Liver (tissue), 3 donors: ENCODE data around the gene PAFAH1B2.

Experiments
- FOXA1 ChIP-seq: IDR thresholded peaks from 2 replicates; pipeline ENCODE4 v1.6.1; 2016; ENCODE audit warnings: antibody characterized with exemption
- RXRA ChIP-seq, 2 donors: IDR thresholded peaks; 2 replicates each; pipeline ENCODE4 v1.6.1; 2017 to 2018; ENCODE audit warnings: antibody characterized with exemption in 2 of 2, mild to moderate bottlenecking in 1 of 2
- ZBTB33 ChIP-seq: IDR thresholded peaks from 2 replicates; pipeline ENCODE4 v1.6.1; 2016; ENCODE audit warnings: antibody characterized with exemption
- TF ChIP-seq, protein P1 (sequence below): fragments of 150-350 bp; IDR thresholded peaks from 2 replicates; pipeline ENCODE4 v1.5.1; 2017; ENCODE audit warnings: improper control_type of control experiment, low read depth, low read length; ENCODE audit not compliant: missing input control
- donor health status: healthy.
- donor health status: healthy.

DNA sequence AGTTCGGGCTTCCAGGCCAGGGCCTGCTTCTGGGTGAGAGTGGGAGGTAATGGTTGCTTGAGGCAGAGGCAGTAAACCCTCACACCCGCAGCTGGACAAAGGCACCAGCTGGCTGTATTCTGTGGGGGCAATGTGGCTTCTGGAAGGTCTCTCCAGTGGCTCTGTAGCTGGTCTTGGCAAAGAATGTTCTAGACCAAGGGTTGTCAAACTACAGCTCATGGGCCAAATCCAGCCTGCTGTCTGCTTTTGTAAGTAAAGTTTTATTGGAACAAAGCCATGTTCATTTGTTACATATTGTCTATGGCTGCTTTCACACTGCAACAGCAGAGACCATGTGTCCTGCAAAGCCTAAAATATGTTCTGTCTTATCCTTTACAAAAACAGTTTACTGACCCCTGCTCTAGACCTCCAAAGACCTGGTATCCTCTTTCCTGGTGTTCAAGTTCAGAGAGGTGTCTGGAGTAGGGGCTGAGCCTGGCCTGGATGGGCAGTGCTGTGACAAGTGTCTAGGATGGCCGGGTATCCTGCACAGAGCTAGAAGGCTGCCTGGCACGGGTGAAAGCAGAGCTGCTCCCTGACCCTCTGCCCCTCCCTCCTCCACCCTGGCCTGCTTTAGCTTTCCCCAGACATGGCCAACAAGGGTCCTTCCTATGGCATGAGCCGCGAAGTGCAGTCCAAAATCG lies 58.4 kb downstream of the PAFAH1B2 start:
- TF ChIP-seq FOXA1 (no peak), ZBTB33 (no peak), RXRA (IDR thresholded peaks at IDR 0.05) (no peak)
- TF ChIP-seq, protein P1, sequence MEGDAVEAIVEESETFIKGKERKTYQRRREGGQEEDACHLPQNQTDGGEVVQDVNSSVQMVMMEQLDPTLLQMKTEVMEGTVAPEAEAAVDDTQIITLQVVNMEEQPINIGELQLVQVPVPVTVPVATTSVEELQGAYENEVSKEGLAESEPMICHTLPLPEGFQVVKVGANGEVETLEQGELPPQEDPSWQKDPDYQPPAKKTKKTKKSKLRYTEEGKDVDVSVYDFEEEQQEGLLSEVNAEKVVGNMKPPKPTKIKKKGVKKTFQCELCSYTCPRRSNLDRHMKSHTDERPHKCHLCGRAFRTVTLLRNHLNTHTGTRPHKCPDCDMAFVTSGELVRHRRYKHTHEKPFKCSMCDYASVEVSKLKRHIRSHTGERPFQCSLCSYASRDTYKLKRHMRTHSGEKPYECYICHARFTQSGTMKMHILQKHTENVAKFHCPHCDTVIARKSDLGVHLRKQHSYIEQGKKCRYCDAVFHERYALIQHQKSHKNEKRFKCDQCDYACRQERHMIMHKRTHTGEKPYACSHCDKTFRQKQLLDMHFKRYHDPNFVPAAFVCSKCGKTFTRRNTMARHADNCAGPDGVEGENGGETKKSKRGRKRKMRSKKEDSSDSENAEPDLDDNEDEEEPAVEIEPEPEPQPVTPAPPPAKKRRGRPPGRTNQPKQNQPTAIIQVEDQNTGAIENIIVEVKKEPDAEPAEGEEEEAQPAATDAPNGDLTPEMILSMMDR, result no peak
